SK-N-SH (cell line): ENCODE data around the gene ERC2. TPM values are rescaled to one million over a fixed set of nuclear protein-coding genes. Genes with fewer than 3 reads are reported as not detected.

Source experiments
- CTCF ChIA-PET: fragments of 300-600, 350-600 bp; formaldehyde crosslinking; extraction: SDS; loops from one replicate; lab custom pipeline; 2021; lab: Yijun Ruan, JAX
- POLR2A ChIA-PET: fragments of 350-600 bp; sonication (Branson Sonifier 250); formaldehyde crosslinking; extraction: SDS; loops from one replicate; lab custom pipeline; 2020; ENCODE audit warnings: antibody characterized with exemption, inconsistent platforms; lab: Yijun Ruan, JAX
- DNase-seq: peaks from one replicate; pipeline ENCODE4 v3.0.0; 2012
- H2AFZ ChIP-seq: fragments of 200-600 bp; sonication (generic); 2 replicates; pipeline ENCODE4 v1.8.1; 2016; ENCODE audit warnings: antibody characterized with exemption, mild to moderate bottlenecking, low read depth
- H3F3A ChIP-seq: fragments of 200-600 bp; sonication (generic); replicated peaks from 2 replicates; pipeline ENCODE3; 2016; ENCODE audit warnings: antibody characterized with exemption, mild to moderate bottlenecking; ENCODE audit not compliant: insufficient read depth
- H3K27ac ChIP-seq, 2 experiments: fragments of 200-500 bp in 1 of 2; fragments of 200-600 bp in 1 of 2; sonication (Bioruptor generic) in 1 of 2; sonication (generic), shearing (Covaris generic) in 1 of 2; 2 replicates each; pipeline versions ENCODE4 v1.5.1 to v1.6.1; 2014 to 2016; ENCODE audit warnings: low read depth in 2 of 2, inconsistent platforms in 1 of 2, low read length in 1 of 2, mild to moderate bottlenecking in 1 of 2, mixed read lengths in 1 of 2
- H3K27me3 ChIP-seq: fragments of 200-600 bp; sonication (generic), shearing (Covaris generic); 2 replicates; pipeline ENCODE4 v1.6.1; 2016; ENCODE audit warnings: mixed run types; ENCODE audit not compliant: insufficient read depth
- H3K36me3 ChIP-seq, 2 experiments: fragments of 200-500 bp in 1 of 2; fragments of 200-600 bp in 1 of 2; sonication (Bioruptor generic) in 1 of 2; sonication (generic) in 1 of 2; replicated peaks in 1 of 2; 2 replicates each; pipeline versions ENCODE3 to v1.5.1; 2014 to 2016; ENCODE audit warnings: low read length in 1 of 2, mild to moderate bottlenecking in 1 of 2; ENCODE audit not compliant: insufficient read depth in 2 of 2, control insufficient read depth in 1 of 2
- H3K4me1 ChIP-seq, 2 experiments: fragments of 200-500 bp in 1 of 2; fragments of 200-600 bp in 1 of 2; sonication (Bioruptor generic) in 1 of 2; sonication (generic), shearing (Covaris generic) in 1 of 2; 2 replicates each; pipeline versions ENCODE4 v1.5.1 to v1.6.1; 2014 to 2016; ENCODE audit warnings: low read depth in 1 of 2, low read length in 1 of 2, mixed run types in 1 of 2; ENCODE audit not compliant: insufficient read depth in 2 of 2, control insufficient read depth in 1 of 2
- H3K4me2 ChIP-seq: fragments of 200-600 bp; sonication (generic), shearing (Covaris generic); 2 replicates; pipeline ENCODE4 v1.6.1; 2017; ENCODE audit warnings: mixed run types
- H3K4me3 ChIP-seq, 2 experiments: fragments of 200-500 bp in 1 of 2; fragments of 200-600 bp in 1 of 2; sonication (Bioruptor generic) in 1 of 2; sonication (generic), shearing (Covaris generic) in 1 of 2; 2 replicates each; pipeline versions ENCODE4 v1.5.1 to v1.8.1; 2014 to 2016; ENCODE audit warnings: low read depth in 2 of 2, inconsistent platforms in 1 of 2, low read length in 1 of 2, mild to moderate bottlenecking in 1 of 2, mixed read lengths in 1 of 2, moderate library complexity in 1 of 2
- H3K79me2 ChIP-seq: fragments of 200-600 bp; sonication (generic); 2 replicates; pipeline ENCODE4 v1.8.1; 2017; ENCODE audit warnings: mild to moderate bottlenecking; ENCODE audit not compliant: insufficient read depth
- H3K9ac ChIP-seq: fragments of 200-600 bp; sonication (generic); 2 replicates; pipeline ENCODE4 v1.6.1; 2017; ENCODE audit warnings: mixed run types
- H3K9me2 ChIP-seq: fragments of 200-600 bp; sonication (generic); 2 replicates; pipeline ENCODE4 v1.6.1; 2017; ENCODE audit warnings: mixed run types
- H3K9me3 ChIP-seq: fragments of 200-600 bp; sonication (generic); 2 replicates; pipeline ENCODE4 v1.6.1; 2017; ENCODE audit warnings: mixed run types, mild to moderate bottlenecking, moderate library complexity
- H4K20me1 ChIP-seq: fragments of 200-600 bp; sonication (generic); 2 replicates; pipeline ENCODE4 v1.6.1; 2017; ENCODE audit warnings: mild to moderate bottlenecking, mixed run types; ENCODE audit not compliant: insufficient read depth
- CHD2 ChIP-seq: fragments of 150-350 bp; IDR thresholded peaks from 2 replicates; pipeline ENCODE4 v1.6.1; 2018; ENCODE audit warnings: low read length; ENCODE audit not compliant: partially characterized antibody
- POLR2AphosphoS5 ChIP-seq: IDR thresholded peaks from 2 replicates; pipeline ENCODE4 v1.6.1; 2012; ENCODE audit warnings: low read depth, low read length
- RAD21 ChIP-seq: IDR thresholded peaks from 2 replicates; pipeline ENCODE4 v1.6.1; 2012; ENCODE audit warnings: mild to moderate bottlenecking, low read length
- SMC3 ChIP-seq: IDR thresholded peaks from 2 replicates; pipeline ENCODE4 v1.6.1; 2012; ENCODE audit warnings: low read depth, low read length, improper control_type of control experiment
- TCF12 ChIP-seq: IDR thresholded peaks from 2 replicates; pipeline ENCODE4 v1.4.0; 2012
- WGBS: methylation state at CpG from one replicate; pipeline ENCODE4 v1.1.6; 2017; ENCODE audit warnings: low lambda C conversion rate; 5-methylcytosine and 5-hydroxymethylcytosine counted together
- polyA plus RNA-seq, 3 experiments: library from polyadenylated mRNA; depleted of rRNA; stranded (reverse); fragments of >200 nt; gene quantifications; 2 replicates each; pipeline ENCODE4 v1.2.3, GENCODE V29; 2012
- TF ChIP-seq, protein P1 (sequence below): fragments of 200-600 bp; sonication (generic); IDR thresholded peaks from 2 replicates; pipeline ENCODE4 v1.6.1; 2017; ENCODE audit warnings: antibody characterized with exemption, mild to moderate bottlenecking, moderate library complexity
- TF ChIP-seq, protein P2 (sequence below): fragments of 150-350 bp; IDR thresholded peaks from 2 replicates; pipeline ENCODE4 v1.6.1; 2017; ENCODE audit warnings: antibody characterized with exemption, low read length, low read depth, borderline replicate concordance
- TF ChIP-seq, protein P3 (sequence below): IDR thresholded peaks from 2 replicates; pipeline ENCODE4 v1.4.0; 2012; ENCODE audit warnings: low read depth
- TF ChIP-seq, protein P4 (sequence below): IDR thresholded peaks from 2 replicates; pipeline ENCODE4 v1.6.1; 2012; ENCODE audit warnings: mild to moderate bottlenecking, low read depth, low read length, moderate library complexity

Gene ERC2
- polyA plus RNA-seq, 1 of the 3 experiments (the other 2 are of a cell fraction): 1.6 TPM

DNA sequence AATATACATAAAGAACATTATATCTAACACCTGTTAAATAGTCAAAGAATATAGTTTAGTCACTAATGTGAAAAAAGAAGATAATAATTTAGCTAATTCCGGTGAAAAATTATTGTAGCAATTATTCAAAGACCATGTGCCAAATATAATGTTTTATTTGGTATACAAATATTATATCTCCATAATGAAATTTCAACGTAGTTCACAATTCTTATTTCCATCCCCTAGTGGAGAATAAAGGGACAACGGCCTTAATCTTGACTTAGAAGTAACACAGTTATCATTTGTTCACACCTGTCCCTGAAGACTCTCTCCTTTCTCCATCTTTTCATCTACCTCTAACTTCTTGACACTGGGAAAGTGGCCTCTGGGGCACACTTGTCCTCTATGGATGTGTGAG, 213.4 kb downstream of the ERC2 start:
- POLR2A ChIA-PET: no interaction called here
- no peak for DNase-seq
- H3K27ac ChIP-seq: no peak overlapping the region
- CTCF ChIA-PET: interaction anchor here (0.6 to 2.0 kb wide), 11 partner anchors 14 to 767 kb away, joined by 3 to 7 read pairs (median 3); no protein-coding TSS in a partner anchor
- H3K4me1 ChIP-seq: no peaks in the 10 kb centered on the region
- WGBS: 68% methylated on average over 3 of the region's 3 CpGs
- TF ChIP-seq POLR2AphosphoS5: no peak
- TF ChIP-seq, protein P1, sequence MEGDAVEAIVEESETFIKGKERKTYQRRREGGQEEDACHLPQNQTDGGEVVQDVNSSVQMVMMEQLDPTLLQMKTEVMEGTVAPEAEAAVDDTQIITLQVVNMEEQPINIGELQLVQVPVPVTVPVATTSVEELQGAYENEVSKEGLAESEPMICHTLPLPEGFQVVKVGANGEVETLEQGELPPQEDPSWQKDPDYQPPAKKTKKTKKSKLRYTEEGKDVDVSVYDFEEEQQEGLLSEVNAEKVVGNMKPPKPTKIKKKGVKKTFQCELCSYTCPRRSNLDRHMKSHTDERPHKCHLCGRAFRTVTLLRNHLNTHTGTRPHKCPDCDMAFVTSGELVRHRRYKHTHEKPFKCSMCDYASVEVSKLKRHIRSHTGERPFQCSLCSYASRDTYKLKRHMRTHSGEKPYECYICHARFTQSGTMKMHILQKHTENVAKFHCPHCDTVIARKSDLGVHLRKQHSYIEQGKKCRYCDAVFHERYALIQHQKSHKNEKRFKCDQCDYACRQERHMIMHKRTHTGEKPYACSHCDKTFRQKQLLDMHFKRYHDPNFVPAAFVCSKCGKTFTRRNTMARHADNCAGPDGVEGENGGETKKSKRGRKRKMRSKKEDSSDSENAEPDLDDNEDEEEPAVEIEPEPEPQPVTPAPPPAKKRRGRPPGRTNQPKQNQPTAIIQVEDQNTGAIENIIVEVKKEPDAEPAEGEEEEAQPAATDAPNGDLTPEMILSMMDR: peak; percentile 59
- H2AFZ ChIP-seq: no peak overlapping the region
- H3K9me3 ChIP-seq: no peaks in the 10 kb centered on the region
- H3F3A ChIP-seq: no peaks in the 10 kb centered on the region
- no peaks in the 10 kb centered on the region for H3K9me2 ChIP-seq
- no peak overlapping the region for H3K9ac ChIP-seq
- no peaks in the 10 kb centered on the region for H4K20me1 ChIP-seq
- H3K79me2 ChIP-seq: no peaks in the 10 kb centered on the region
- H3K4me2 ChIP-seq: no peak overlapping the region
- no peaks in the 10 kb centered on the region for H3K27me3 ChIP-seq
- H3K4me3 ChIP-seq: no peak overlapping the region
- no peaks in the 10 kb centered on the region for H3K36me3 ChIP-seq

DNA sequence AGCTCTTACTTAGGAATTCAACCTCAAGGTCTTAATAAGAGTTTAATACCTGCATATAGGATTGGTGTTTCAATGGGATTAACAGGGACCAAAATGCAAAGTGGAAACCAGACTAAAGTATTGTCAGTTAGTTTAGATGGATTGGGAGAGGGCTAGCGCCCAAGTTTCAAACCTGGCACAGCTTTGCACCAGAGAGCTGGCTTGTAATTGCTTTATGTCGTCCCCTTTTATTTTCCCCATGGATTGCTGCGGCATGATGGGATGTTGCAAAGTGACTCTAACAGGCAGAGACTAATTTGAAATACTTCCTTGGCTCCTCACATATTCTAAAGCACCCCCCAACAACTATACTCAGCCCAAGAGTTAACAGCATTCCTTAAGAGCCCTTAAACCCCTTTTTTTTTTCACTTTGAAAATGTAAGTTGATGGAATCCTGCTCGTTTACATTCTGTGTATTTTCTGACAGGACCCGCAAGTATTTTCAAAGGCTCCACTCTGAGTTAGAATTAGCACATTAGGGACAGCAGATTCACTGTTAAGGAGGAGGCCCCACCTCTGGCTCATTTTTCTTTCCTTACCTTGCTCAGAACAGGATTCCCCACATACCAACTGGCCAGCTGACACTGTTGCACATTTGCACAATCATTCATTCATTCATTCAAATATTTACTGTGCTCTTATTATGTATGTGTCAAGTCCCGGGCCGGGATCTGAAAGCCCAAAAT, 214.2 kb downstream of the ERC2 start:
- H3K27ac ChIP-seq: no peak overlapping the region
- TF ChIP-seq POLR2AphosphoS5: no peak
- TF ChIP-seq, protein P2, sequence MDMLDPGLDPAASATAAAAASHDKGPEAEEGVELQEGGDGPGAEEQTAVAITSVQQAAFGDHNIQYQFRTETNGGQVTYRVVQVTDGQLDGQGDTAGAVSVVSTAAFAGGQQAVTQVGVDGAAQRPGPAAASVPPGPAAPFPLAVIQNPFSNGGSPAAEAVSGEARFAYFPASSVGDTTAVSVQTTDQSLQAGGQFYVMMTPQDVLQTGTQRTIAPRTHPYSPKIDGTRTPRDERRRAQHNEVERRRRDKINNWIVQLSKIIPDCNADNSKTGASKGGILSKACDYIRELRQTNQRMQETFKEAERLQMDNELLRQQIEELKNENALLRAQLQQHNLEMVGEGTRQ: no peak
- WGBS: 71% methylated on average over 7 of the region's 7 CpGs
- H3F3A ChIP-seq: no peaks in the 10 kb centered on the region
- H3K9ac ChIP-seq: no peak overlapping the region
- H3K4me1 ChIP-seq: no peaks in the 10 kb centered on the region
- CTCF ChIA-PET: interaction anchor here (0.7 to 5.4 kb wide), 13 partner anchors 8 to 766 kb away, joined by 3 to 47 read pairs (median 3); no protein-coding TSS in a partner anchor
- no peaks in the 10 kb centered on the region for H3K9me2 ChIP-seq
- H3K4me2 ChIP-seq: no peak overlapping the region
- POLR2A ChIA-PET: no interaction called here
- H2AFZ ChIP-seq: no peak overlapping the region
- H3K79me2 ChIP-seq: no peaks in the 10 kb centered on the region
- H3K36me3 ChIP-seq: no peaks in the 10 kb centered on the region
- H3K9me3 ChIP-seq: no peaks in the 10 kb centered on the region
- DNase-seq: no peak
- H3K4me3 ChIP-seq: no peak overlapping the region
- no peaks in the 10 kb centered on the region for H3K27me3 ChIP-seq
- no peaks in the 10 kb centered on the region for H4K20me1 ChIP-seq

DNA sequence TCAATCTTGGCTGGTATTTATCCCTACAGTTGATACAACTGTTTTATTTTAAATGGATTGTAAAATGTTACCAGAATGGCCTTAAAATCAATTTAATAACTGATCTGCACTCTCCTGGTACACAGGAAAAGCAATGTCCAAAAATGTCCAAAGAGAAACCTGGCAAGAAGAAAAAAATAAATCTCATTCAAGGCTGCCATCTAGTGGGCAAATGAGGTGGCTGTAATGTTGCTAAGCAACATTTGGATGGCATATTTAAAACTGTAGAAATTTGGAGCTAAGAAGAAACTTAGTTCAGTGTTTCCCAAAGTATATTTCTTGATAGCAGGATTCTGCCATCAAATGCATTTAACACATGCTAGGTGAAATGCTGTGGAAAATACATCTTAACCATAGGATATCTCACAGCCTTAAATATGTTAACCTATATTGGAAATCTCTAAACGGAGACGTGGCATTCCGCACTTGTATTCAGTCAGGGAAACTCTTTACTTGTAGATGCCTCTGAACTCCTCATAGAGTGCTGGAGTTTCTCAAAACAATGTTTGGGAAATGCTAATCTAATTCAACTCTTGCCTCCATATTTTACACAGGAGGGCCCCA, 216.8 kb downstream of the ERC2 start:
- Histone ChIP-seq H3F3A (no peaks in the 10 kb centered on the region), H3K4me2 (no peak overlapping the region)
- peak; percentile 57 for DNase-seq
- TF ChIP-seq, protein P3, sequence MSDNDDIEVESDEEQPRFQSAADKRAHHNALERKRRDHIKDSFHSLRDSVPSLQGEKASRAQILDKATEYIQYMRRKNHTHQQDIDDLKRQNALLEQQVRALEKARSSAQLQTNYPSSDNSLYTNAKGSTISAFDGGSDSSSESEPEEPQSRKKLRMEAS: no peak
- TF ChIP-seq SMC3: peak; percentile 72
- TF ChIP-seq RAD21: peak; percentile 92
- no peak for TF ChIP-seq CHD2
- TF ChIP-seq TCF12: no peak
- TF ChIP-seq, protein P4, sequence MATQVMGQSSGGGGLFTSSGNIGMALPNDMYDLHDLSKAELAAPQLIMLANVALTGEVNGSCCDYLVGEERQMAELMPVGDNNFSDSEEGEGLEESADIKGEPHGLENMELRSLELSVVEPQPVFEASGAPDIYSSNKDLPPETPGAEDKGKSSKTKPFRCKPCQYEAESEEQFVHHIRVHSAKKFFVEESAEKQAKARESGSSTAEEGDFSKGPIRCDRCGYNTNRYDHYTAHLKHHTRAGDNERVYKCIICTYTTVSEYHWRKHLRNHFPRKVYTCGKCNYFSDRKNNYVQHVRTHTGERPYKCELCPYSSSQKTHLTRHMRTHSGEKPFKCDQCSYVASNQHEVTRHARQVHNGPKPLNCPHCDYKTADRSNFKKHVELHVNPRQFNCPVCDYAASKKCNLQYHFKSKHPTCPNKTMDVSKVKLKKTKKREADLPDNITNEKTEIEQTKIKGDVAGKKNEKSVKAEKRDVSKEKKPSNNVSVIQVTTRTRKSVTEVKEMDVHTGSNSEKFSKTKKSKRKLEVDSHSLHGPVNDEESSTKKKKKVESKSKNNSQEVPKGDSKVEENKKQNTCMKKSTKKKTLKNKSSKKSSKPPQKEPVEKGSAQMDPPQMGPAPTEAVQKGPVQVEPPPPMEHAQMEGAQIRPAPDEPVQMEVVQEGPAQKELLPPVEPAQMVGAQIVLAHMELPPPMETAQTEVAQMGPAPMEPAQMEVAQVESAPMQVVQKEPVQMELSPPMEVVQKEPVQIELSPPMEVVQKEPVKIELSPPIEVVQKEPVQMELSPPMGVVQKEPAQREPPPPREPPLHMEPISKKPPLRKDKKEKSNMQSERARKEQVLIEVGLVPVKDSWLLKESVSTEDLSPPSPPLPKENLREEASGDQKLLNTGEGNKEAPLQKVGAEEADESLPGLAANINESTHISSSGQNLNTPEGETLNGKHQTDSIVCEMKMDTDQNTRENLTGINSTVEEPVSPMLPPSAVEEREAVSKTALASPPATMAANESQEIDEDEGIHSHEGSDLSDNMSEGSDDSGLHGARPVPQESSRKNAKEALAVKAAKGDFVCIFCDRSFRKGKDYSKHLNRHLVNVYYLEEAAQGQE: no peak
- TF ChIP-seq, protein P1: peak; percentile 93

More for the DNA sequence above, 216.8 kb downstream of the ERC2 start:
- Histone ChIP-seq H3K4me1 (no peaks in the 10 kb centered on the region), H3K79me2 (no peaks in the 10 kb centered on the region), H3K9me3 (no peaks in the 10 kb centered on the region), H2AFZ (no peak overlapping the region), H3K36me3 (no peaks in the 10 kb centered on the region), H3K9me2 (no peaks in the 10 kb centered on the region), H3K27ac (no peak overlapping the region), H3K27me3 (no peaks in the 10 kb centered on the region), H3K9ac (no peak overlapping the region), H3K4me3 (no peak overlapping the region), H4K20me1 (no peaks in the 10 kb centered on the region)
- 96% methylated on average over 3 of the region's 3 CpGs for WGBS
- CTCF ChIA-PET: interaction anchor here (0.6 to 5.4 kb wide), 69 partner anchors 10 to 1826 kb away, joined by 3 to 47 read pairs (median 4); partner anchors contain the start of gene WNT5A
- POLR2A ChIA-PET: no interaction called here
